NCI-H2029 (cell line): ENCODE results near the gene GPR153.

Experiments used
- DNase-seq: peaks from one replicate; lab custom pipeline; 2025; lab: John Stamatoyannopoulos, UW

GPR153 gene

DNA sequence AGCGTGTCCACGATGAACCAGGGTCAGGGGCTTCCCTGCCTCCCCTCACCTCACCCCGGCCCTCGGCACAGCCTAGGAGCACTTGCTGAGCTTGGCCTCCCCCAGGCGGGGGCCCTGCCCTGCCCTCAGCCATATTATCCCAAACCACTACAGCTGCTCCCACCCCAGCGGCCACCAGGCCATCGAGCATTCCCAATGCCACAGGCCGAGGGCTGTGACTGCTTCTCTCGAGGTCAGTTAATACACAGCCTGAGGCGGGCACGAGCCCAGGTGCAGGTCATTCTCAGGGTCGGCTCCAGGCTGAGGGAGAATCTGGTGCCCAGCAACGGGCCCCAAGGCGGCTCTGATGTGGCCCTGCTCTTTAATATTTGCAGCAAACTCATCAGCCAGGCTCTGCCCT is 8.4 kb upstream of the GPR153 start:
- no peak for DNase-seq

DNA sequence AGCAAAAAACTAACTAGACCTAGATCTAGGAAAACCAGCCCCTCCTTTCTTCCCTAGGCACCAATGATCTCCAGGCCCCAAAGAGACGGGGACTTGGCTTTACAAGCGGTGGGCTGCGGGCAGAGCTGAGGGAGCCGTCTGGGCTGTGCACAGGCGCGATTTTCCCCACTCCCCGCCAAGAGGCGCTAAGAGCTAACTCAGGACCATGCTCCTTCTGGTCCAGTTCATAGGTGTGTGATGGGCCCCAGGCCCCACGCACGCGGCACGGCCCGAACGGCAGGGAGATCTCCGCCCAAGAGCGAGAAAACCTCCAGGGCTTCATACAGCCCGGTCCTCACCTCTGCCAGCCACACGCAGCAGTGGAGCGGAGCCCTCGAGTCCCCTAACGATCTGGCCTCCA is 7.5 kb upstream of the GPR153 start:
- DNase-seq = no peak

DNA sequence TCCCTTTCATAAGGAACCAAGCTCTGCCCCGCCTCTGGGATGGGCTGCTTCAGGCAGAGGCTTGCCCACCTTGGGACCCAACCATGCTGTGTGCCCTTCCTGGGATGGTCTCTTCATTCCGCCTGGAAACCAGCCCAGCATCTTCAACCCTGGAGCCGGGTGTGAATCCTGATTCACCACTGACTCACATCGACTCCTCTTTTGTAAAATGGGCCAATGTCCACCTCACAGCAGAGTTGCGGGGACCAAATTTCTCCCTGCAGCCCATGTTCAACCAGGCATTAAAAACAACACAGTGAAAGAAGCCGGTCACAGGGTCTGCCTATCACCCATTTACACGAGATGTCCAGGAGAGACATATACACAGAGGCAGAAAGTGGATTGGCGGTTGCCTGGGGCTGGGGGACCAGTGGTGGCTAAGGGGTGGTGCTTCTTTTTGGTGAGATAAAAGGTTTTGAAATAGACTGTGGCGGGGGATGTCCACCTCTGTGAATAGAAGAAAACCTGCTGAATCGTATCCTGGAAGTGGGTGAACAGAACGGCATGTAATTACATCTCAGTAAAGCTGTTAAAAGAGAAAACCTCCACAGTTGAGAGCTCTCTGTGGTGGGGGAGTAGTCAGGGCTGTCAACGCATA is 6.9 kb upstream of the GPR153 start:
- DNase-seq = no peak

DNA sequence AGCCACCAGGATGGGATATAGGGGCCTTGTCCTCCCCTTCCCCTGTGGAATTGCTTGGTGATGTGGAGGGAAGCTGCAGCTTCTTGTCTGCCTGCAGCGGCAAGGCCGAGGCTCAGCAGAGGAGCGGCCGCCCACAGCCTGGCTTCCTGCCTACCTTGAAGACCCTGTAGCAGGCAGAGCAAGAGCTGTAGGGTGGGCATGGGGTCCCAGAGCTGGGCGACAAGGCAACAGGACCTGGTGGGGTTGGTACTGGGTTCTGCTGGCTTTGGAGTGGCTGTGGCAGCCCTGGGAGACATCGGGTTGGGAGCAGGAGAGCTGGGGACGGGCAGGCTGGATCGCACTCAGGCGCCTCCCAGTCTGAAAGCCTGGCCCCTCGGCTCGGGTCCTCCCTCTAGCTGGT is 5.7 kb upstream of the GPR153 start:
- no peak for DNase-seq

DNA sequence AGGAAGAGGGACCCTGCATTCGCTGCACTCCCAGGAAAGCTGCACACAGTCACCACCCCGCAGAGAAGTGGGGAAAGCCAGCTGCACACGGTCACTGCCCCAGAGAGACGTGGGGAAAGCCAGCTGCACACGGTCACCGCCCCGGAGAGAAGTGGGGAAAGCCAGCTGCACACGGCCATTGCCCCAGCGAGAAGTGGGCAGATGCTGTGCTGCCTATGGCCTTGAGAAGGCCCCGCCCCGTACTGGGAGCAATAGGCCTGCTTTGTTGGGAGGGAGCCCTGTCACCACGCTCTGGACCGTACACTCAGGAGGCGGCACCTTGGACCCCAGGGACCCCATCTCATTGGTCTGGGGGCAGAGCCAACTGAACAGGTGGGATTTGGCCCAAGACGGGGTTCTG is 4.3 kb upstream of the GPR153 start:
- DNase-seq = no peak

DNA sequence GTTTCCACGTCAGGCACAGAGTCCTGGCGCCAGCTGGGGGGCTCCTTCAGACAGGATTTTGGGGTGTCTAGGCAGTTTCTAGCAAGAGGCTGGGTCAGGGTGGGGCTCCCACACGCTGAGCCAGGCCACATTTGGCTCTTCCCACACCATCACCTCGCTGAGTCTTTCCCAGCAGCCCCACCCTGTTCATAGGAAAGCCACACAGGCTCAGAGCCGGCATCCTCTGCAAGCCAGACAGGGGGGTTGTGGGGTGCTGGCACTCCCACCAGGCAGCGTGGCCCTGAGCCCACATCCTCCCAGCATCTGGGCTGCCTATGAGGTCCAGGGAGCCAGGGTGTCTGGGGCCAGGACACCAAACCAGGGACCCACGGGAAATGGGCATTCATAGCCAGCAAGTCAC is 2.8 kb upstream of the GPR153 start:
- DNase-seq = no peak

DNA sequence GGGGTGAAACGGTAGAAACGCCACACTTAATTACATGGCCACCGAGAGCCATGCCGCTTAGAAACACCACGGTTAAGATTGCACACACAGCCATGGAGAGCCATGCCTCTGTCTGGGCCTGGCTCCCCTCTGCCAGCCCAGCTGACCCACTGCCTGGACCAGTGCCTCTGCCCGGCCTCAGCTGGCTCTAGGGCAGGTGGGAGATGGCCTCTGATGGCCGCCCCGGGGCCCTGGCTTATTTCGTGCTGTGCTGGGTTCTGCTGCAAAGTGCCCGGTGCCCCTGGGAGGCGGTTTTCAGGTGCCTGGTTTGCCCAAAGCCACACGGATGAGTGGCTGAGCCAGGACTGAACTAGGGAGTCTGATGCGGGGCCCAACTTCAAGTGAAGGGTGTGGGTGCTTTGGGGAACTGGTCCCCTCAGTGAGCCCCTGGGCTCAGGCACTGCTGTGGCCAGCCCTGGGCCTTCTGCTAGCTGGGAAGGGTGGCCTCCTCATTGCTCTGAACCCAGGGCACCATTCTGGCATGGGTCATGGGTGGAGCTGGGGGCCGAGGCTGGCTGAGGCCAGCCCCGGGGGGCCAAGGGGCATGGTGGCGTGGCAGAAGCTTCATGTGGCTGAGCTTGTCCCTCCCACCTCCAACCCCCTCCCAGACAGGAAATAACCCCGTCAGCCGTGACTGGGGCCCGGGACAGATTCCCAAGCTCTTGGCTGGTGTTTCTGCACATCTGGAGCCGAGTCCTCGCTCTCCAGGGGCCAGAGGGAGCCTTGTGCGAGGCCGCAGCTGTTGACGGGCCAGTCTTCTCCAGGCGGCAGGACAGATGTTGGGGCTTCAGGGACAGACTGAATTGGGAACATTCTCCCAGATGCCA is 1.9 kb upstream of the GPR153 start:
- no peak for DNase-seq

DNA sequence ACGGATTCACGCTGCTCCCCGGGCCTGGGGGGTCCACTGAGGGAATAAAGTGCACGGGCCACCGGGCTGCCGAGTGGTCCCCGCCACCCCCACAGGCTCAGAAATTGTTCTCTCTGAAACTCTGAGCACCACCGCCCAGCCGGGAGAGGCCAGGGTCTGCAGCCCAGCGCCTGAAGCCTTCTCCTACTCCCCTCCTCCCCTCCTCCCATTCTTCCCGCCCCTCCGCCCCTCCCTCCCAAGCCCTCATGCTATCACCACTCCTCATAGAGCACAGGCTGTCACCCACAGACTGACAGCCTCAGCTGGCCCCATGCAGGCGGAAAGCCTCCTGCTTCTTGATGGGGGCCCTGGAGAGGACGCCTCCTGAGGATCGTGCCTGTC is 707 bp upstream of the GPR153 start:
- no peak for DNase-seq

DNA sequence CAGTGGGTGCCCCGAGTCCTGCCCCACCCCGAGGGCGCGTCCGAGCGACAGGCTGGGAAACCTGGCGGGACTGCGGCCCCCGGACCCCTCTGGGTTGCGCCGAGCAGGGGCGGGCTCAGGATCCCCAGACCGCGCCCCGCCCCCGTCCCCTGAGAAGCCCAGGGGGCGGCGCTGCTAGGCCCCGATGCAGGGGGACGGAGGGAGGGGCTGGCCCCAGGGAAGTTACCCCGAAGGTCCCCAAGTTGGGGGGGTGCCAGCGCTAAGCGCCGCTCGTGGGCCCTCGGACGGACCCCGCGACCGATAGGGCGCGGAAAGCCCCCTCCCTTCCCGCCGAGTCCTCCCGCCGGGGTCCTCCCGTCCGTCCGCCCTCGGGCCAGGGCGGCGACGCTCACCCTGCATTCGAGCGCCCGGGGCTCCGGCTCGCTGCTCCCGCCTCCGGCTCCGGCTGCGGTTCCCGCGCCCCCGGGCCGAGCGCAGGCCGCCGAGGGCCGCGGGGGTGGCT is 414 bp downstream of the GPR153 start:
- DNase-seq = no peak

DNA sequence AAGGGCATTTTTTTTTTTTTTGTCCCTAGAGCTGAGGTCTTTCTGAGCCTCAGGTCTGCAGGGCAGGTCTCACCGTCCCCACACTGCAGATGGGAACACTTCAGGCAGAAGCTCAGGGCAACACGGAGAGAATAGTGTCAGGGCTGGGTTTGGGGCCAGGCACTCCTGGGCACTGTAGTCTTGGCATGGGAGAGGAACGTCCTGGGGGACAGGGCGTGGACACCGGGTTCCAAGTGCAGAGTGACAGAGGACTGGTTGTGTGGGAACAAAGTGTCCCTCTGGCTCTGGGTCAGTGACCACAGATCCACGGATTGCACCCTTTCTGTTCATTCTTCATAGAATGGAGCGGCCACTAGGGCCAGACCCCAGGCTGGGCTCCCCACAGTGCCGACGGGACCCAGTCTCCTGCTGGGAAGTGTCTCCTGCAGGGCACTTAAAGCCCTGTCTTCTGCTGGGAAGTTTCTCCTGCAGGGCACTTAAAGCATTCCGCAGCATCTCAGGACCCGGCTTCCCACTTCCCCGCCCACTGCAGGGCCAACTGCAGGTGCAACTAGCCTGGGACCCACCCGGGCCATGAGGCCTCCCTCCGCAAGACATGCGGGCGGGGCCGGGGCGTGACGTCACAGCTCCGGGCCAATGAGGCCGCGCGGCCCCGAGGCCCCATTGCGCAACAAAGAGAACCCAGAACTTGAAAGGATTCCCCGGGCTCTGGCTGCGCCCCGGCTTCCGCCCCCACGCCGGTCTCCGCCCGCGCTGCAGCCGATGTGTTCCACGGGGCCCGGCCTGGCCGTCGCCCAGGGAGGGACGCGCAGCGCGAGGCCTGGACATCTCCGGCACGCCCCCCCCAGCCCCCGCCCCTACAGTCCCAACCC is 1.2 kb downstream of the GPR153 start:
- DNase-seq = no peak

DNA sequence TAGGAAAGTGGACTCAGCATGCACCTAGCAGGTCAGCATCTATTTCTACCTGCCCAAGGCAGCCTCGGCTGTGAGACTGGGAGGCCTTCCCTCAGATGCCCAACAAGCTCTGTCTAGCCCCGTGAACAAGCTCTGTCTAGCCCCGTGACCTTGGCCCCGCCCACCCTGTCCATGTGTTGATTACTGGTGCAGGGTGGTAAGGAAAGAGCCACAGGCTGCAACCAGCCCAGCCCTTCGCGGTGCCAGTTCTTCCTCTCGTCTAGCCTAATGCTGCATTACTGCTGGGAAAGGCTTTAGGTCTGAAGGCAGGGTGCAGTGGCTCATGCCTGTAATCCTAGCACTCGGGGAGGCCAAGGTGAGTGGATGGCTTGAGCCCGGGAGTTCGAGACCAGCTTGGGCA is 2.2 kb downstream of the GPR153 start:
- no peak for DNase-seq

DNA sequence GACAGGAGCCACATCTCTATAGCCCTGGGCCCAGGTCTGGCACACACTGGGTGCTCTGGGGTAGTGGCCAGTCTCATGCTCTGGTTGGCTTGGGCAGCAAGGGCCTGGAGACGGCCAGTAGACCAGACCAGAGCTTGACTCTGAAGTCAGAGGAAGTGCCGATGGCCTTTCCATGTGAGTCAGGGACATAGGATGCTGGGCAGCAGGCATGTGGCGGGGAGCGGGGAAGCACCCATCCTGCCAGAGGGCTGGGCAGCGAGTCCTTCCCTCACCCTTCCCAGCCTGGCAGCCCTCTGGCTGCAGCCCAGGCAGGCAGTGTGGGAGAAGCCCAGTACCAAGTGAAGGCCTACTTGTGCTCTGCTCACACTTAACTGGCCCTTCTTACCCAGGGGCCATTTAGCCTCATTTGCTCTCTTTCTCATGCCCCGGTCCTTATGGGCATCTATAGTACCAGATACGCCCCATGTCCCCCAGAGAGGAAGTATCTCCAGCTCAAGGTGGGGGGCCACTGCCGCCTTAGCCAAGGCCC is 3.3 kb downstream of the GPR153 start:
- DNase-seq = no peak

DNA sequence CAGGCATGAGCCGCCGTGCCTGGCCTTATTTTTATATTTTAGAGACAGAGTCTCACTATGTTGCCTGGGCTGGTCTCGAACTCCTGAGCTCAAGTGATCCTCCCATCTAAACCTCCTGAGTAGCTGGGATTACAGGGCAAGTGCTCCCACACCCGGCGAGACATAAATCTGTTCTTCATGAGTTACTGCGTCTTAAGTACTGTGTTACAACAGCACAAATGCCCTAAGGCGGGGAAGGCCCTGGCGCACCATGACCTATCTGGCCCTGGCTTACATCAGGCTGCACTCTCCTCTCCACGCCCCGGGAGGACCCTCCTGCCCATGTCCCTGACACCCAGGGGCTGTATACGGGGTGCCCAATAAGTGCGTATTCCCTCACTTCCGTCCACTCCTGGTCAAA is 4.3 kb downstream of the GPR153 start:
- DNase-seq = no peak

DNA sequence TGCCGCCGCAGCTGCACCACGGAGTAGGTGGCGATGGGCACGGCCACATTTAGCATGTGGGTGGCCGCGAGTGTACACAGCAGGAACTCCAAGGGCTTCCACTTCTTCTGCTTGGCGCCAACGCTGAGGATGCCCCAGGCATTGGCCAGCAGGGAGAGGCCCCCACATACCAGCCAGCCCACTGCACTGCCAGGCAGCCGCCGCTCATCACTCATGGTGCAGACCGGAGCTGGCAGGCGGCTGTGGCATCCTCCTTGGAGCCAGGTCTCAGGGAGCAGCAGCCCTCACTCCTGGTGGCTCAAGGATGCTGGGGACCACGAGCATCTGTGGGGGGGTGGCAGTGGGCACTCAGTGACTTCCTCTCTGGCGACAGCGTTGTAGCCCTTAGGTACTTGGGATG is 6.2 kb downstream of the GPR153 start:
- DNase-seq = no peak

DNA sequence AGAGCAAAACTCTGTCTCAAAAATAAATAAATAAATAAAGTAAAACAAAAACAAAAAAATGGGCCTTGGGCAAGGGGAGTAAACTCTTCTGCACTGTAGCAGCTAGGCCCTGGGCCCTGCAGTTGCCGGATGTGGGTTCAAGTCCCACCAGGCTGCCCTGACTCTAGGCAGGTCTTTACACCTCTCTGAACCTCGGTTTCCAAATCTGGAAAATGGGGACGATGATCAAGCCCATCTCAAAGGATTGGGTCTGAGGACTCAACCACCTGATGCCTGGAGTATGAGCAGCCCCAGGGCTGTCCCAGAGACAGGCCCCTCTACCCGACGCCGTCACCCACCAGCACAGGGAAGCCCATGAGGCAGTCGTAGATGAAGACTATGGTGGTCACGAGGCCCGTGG is 7.5 kb downstream of the GPR153 start:
- DNase-seq = no peak

DNA sequence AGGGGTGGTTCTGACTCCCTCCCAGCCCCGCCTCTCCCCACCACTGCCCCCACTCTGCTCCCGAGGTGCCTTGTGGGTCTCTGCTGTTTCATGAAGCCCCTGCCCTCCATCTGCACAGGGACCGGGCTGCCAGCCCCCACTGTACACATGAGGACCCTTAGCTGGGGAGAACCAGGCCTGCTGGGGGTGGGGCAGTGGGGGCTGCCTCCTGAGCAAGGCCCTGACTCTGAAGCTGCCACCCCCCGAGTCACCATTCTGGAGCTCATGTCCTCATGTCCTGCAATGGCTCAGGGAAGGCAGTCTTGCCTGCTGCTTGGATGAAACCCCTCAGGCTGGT is 8.6 kb downstream of the GPR153 start:
- DNase-seq = no peak

DNA sequence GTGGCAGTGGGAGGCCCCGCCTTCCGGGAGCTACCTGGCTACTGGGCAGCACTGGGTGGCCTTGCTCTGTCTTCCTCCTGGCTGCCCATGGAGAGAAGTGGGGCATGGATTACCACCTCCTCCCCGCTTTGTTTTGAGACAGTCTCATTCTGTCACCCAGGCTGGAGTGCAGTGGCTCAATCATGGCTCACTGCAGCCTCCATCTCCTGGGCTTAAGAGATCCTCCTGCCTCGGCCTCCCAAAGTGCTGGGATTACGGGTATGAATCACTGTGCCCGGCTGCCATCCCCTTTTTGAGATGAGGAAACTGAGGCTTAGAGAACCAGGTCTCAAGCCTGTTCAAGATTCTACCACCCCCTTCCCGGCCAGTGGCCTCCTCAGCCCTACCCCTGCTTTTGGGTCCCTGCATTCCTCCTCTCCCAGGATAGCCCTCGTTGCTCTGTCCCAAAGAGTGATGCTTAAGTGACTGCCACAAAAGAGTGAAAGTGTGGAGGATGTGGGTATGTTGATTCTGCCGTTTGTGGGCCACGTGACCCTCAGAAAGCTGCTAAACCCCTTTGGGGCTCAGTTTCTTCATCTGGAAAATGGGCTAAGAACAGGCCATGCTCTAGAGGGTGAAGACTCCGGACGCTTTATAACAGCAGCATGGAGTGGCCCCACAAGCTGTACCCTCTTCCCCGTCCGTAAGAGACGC is 9.1 kb downstream of the GPR153 start:
- DNase-seq = no peak

DNA sequence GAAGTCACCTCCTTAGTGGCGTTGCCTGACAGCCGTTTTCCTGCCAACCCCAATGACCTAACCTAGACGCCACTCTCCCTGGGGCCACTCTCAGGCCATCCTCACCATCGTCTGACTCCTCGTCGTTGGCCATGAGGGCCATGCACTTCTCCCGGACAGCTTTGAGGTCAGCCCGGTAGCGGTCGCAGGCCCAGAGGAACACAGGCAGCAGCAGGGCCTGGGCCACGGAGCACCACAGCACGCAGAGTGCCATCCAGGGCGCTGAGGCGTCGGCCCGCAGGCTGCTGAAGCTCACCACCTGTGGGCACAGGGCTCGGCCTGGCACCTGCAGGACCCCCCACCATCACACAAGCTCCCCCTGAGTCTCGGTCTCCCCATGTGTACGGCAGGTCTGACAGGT is 9.7 kb downstream of the GPR153 start:
- DNase-seq = no peak

DNA sequence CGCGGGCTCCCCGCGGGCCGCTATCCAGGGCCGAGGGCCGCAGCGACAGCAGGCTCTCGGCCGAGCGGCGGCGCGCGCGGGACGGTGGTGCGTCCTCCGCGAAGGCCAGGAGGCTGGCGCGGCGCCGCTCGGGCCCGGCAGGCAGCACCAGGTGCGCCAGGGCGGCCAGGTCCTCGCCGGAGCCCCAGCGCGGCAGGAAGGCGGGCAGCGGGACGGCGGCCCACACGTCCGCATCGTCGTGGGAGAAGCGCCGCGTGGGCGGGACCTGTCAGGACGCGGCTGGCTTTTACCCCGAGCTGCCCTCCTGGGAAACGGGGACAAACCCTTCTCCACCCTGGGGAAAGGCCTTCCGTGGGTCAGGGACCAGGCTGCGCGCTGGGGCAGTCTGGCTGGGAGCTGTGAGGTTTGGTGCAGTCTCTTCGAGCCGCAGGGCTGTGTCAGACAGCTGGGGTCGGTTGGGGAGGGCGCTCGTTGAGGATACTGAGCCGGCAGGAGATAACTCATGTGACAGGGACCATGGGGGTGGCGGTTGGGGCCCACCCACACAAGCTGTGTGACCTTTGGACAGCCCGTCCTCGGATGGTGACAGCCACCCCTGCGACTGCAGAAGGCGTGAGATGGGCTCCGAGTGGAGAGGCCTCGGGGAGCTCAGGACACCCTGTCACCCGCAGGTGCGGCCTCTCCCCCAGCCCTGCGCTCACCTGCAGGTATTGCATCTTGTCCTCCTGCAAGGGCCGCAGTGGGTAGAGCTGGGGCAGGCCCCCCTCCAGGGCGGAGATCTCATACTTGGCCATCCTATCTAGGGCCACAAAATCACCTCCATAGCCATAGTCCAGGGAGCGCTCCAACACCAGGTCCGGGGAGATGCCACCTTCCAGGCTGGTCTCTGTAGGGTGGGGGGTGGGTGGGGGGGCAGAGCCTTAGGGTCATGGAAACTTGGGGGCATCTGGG is 10.9 kb downstream of the GPR153 start:
- no peak for DNase-seq

DNA sequence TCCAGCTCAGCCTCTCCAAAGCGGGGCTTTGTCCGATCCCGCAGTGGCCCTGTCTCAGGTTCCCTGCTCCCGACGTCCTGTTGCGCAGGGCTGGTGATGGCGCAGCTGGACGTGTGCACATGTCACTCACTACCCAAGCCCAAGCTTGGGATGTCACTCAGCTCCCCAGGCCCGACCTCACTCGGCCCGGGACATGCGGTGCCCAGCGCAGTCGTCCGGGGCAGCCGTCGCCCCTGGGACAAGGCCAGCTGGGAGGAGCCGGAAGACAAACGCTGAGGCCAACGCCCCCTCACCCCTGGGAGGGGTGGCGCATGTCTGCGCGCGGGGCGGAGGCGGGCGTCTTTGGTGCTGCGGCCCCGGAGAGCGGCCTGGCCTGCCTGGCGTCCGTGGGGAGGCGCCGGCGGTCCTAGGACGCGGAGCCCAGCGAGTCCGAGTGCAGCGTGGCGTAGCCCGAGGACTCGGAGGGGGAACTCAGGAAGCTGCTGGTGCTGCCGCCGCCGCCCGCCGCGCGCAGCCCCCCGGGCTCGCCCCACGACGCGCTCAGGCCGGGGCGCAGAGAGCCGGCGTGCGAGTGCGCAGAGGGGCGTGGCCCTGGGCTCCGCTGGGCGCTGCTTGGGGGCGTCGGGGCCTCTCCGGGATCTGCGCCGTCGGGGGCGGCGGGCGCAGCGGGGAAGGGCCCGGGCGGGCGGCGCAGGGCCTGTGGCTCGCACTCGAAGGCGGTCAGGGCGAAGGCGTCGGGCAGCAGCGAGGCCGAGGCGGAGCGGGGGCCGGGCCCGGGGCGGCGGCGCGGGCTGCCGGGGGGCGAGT is 11.8 kb downstream of the GPR153 start:
- no peak for DNase-seq
